Caco-2 (cell line): ENCODE measurements around the gene CDH13. TPM values are rescaled to one million over a fixed set of nuclear protein-coding genes. Genes with fewer than 3 reads are reported as not detected.

Experiments
- BruUV-seq: library from RNA; stranded (reverse); fragments of 400-500 nt; replicated peaks from 2 replicates; lab custom pipeline; 2021; lab: Mats Ljungman, UMichigan
- CTCF ChIA-PET: fragments of 300-600 bp; sonication (Branson Sonifier 250); formaldehyde crosslinking; loops from one replicate; lab custom pipeline; 2022; ENCODE audit warnings: antibody characterized with exemption; lab: Charles Lee
- POLR2A ChIA-PET: fragments of 300-600 bp; sonication (Branson Sonifier 250); formaldehyde crosslinking; loops from one replicate; lab custom pipeline; 2022; ENCODE audit warnings: antibody characterized with exemption; lab: Charles Lee
- DNase-seq, 2 experiments: peaks; one replicate each; pipeline versions ENCODE4 v3.0.0 to v3.0.0-alpha.2; 2020 to 2022
- H3K27me3 ChIP-seq: replicated peaks from 2 replicates; pipeline ENCODE4 v1.6.0; 2011; ENCODE audit warnings: low read length; ENCODE audit not compliant: control insufficient read depth, insufficient read depth
- H3K36me3 ChIP-seq: 2 replicates; pipeline ENCODE4 v1.5.1; 2011; ENCODE audit warnings: low read length; ENCODE audit not compliant: control insufficient read depth, insufficient read depth
- H3K4me1 ChIP-seq: fragments of 250-450 bp; sonication (Bioruptor Pico); 2 replicates; pipeline ENCODE4 v1.5.1; 2020; ENCODE audit warnings: mild to moderate bottlenecking
- H3K4me3 ChIP-seq: 2 replicates; pipeline ENCODE4 v1.5.1; 2011; ENCODE audit warnings: low read depth, mild to moderate bottlenecking, control low read depth, low read length
- H3K9me3 ChIP-seq: fragments of 250-450 bp; sonication (Bioruptor Pico); 2 replicates; pipeline ENCODE4 v1.5.1; 2020; ENCODE audit warnings: mild to moderate bottlenecking, moderate library complexity
- H3K27ac Mint-ChIP-seq: one replicate; pipeline ENCODE4 v1.8.0; 2022; ENCODE audit warnings: mixed read lengths; ENCODE audit not compliant: unreplicated experiment
- H3K27me3 Mint-ChIP-seq: one replicate; pipeline ENCODE4 v1.8.0; 2022; ENCODE audit warnings: mixed read lengths; ENCODE audit not compliant: insufficient read depth, unreplicated experiment
- H3K36me3 Mint-ChIP-seq: one replicate; pipeline ENCODE4 v1.8.0; 2022; ENCODE audit warnings: mild to moderate bottlenecking, mixed read lengths; ENCODE audit not compliant: insufficient read depth, unreplicated experiment
- H3K4me1 Mint-ChIP-seq: one replicate; pipeline ENCODE4 v1.8.0; 2022; ENCODE audit warnings: low read depth, mixed read lengths; ENCODE audit not compliant: unreplicated experiment
- H3K4me3 Mint-ChIP-seq: one replicate; pipeline ENCODE4 v1.8.0; 2022; ENCODE audit warnings: mild to moderate bottlenecking, moderate library complexity, mixed read lengths; ENCODE audit not compliant: unreplicated experiment
- H3K9me3 Mint-ChIP-seq: one replicate; pipeline ENCODE4 v1.8.0; 2022; ENCODE audit warnings: mixed read lengths; ENCODE audit not compliant: unreplicated experiment
- CTCF ChIP-seq, 2 experiments: fragments of 200-600 bp in 1 of 2; IDR thresholded peaks; 1 replicate in 1 of 2; 2 replicates in 1 of 2; pipeline versions ENCODE4 v1.5.1 to v1.8.0; 2011 to 2022; ENCODE audit warnings: antibody characterized with exemption in 1 of 2, control low read depth in 1 of 2, inconsistent platforms in 1 of 2, low read depth in 1 of 2, low read length in 1 of 2, mild to moderate bottlenecking in 1 of 2, moderate library complexity in 1 of 2; ENCODE audit not compliant: insufficient read depth in 1 of 2, severe bottlenecking in 1 of 2, unreplicated experiment in 1 of 2
- intact Hi-C: fragments of 100-400 bp; cut with micrococcal nuclease; formaldehyde crosslinking; loops from one replicate; pipeline ENCODE4 v1.10.0; 2022; ENCODE audit not compliant: unreplicated experiment
- total RNA-seq: library from RNA; stranded (reverse); gene quantifications from 2 replicates; pipeline ENCODE4 v1.2.3, GENCODE V29; 2022

Gene CDH13
- total RNA-seq, 1 experiment from 2014 or later, result 2.2 TPM

DNA sequence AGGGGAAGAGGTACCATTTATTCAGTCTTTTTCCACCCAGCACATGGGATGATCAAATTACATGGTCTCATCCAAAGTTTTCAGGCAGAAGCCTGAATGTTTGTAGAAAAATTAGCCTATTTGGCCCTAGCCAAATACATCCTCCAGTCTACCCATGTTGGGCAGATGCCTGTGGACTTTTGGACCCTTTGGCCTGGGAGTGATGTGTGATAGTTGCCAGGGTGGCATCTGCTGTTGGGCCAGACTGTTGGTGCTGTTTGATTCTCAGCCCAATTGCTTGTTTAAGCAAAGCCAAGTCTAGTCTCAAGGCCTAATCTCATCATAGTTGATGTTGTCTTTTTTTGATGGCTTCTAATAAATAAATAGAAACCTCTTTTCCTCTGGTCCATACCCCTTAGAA lies 419.0 kb downstream of the CDH13 start:
- H3K36me3 ChIP-seq, result no peaks in the 10 kb centered on the region
- H3K4me1 ChIP-seq, result no peaks in the 10 kb centered on the region
- H3K36me3 Mint-ChIP-seq, result no peaks in the 10 kb centered on the region
- H3K4me3 Mint-ChIP-seq, result no peak overlapping the region
- H3K4me1 Mint-ChIP-seq, result no peaks in the 10 kb centered on the region
- H3K9me3 Mint-ChIP-seq, result peaks cover 9% of the 10 kb centered on the region
- H3K27me3 ChIP-seq, result no peaks in the 10 kb centered on the region
- ChIA-PET CTCF (no interaction called here), POLR2A (no interaction called here)
- no peak for TF ChIP-seq CTCF (IDR thresholded peaks at IDR 0.05; ENCODE audit: insufficient read depth in 1 of 2, low read depth in 1 of 2, low read length in 1 of 2, severe bottlenecking in 1 of 2, unreplicated experiment in 1 of 2)
- peaks cover 5% of the 10 kb centered on the region for H3K27me3 Mint-ChIP-seq
- H3K4me3 ChIP-seq, result no peak overlapping the region
- H3K27ac Mint-ChIP-seq, result no peak overlapping the region
- H3K9me3 ChIP-seq, result no peaks in the 10 kb centered on the region
- no TSS peak for BruUV-seq
- DNase-seq, result no peak
- intact Hi-C loops, result no loop called here

GRCh38 chr16:83046664-83047063 lies 419.9 kb downstream of the CDH13 start:
- intact Hi-C loops, result no loop called here
- no peaks in the 10 kb centered on the region for H3K9me3 ChIP-seq
- no peak overlapping the region for H3K27ac Mint-ChIP-seq
- H3K4me1 Mint-ChIP-seq, result no peaks in the 10 kb centered on the region
- no peak for TF ChIP-seq CTCF (IDR thresholded peaks at IDR 0.05; ENCODE audit: insufficient read depth in 1 of 2, low read depth in 1 of 2, low read length in 1 of 2, severe bottlenecking in 1 of 2, unreplicated experiment in 1 of 2)
- ChIA-PET CTCF (no interaction called here), POLR2A (no interaction called here)
- no peaks in the 10 kb centered on the region for H3K36me3 ChIP-seq
- BruUV-seq, result no TSS peak
- no peaks in the 10 kb centered on the region for H3K36me3 Mint-ChIP-seq
- H3K4me1 ChIP-seq, result no peaks in the 10 kb centered on the region
- H3K27me3 Mint-ChIP-seq, result peaks cover 5% of the 10 kb centered on the region
- H3K27me3 ChIP-seq, result no peaks in the 10 kb centered on the region
- no peak for DNase-seq
- H3K4me3 Mint-ChIP-seq, result no peak overlapping the region
- H3K4me3 ChIP-seq, result no peak overlapping the region
- H3K9me3 Mint-ChIP-seq, result peaks cover 13% of the 10 kb centered on the region

- no peaks in the 10 kb centered on the region for H3K4me1 Mint-ChIP-seq
- H3K27ac Mint-ChIP-seq, result no peak overlapping the region
- TF ChIP-seq CTCF (IDR thresholded peaks at IDR 0.05; ENCODE audit: insufficient read depth in 1 of 2, low read depth in 1 of 2, low read length in 1 of 2, severe bottlenecking in 1 of 2, unreplicated experiment in 1 of 2), result no peak
- no peaks in the 10 kb centered on the region for H3K36me3 Mint-ChIP-seq
- Histone ChIP-seq H3K27me3 (no peaks in the 10 kb centered on the region), H3K9me3 (no peaks in the 10 kb centered on the region), H3K4me1 (no peaks in the 10 kb centered on the region), H3K36me3 (no peaks in the 10 kb centered on the region), H3K4me3 (no peak overlapping the region)
- ChIA-PET POLR2A (no interaction called here), CTCF (no interaction called here)
- peaks cover 8% of the 10 kb centered on the region for H3K27me3 Mint-ChIP-seq
- no peak for DNase-seq
- no TSS peak for BruUV-seq
- intact Hi-C loops, result no loop called here
- peaks cover 13% of the 10 kb centered on the region for H3K9me3 Mint-ChIP-seq
- H3K4me3 Mint-ChIP-seq, result no peak overlapping the region
Measured at GRCh38 chr16:83051451-83051850, 424.7 kb downstream of the CDH13 start.
